PC-3 (cell line): Measurements from ENCODE around the gene MRPL9.
"Not testable (repeated sequence)": the region's sequence is repeated elsewhere in the genome, so short reads cannot be mapped to it uniquely, and the experiment has no call there.

Experiments
- EZH2phosphoT487 ChIP-seq: fragments of 300-600 bp; sonication (generic); IDR thresholded peaks from 2 replicates; pipeline ENCODE4 v1.6.1; 2018; ENCODE audit warnings: mild to moderate bottlenecking, antibody characterized with exemption, low read length, borderline replicate concordance
- TF ChIP-seq, protein P1 (sequence below): fragments of 300-600 bp; sonication (generic); conservative IDR thresholded peaks from 2 replicates; pipeline ENCODE4 v1.5.1; 2017; ENCODE audit warnings: antibody characterized with exemption, low read depth, mild to moderate bottlenecking, low read length

DNA sequence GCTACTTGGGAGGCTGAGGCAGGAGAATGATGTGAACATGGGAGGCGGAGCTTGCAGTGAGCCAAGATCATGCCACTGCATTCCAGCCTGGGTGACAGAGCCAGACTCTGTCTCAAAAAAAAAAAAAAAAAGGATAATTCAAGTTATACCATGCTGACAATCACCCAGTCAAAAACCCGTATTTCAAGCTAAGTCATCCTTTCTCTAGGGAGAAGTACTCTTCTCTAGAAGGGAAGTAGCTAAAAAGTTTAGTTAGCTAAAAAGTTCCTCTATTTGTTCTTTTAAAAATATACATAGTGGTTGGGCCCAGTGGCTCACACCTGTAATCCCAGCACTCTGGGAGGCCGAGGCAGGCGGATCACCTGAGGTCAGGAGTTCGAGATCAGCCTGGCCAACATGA lies 17.4 kb upstream of the MRPL9 start:
- TF ChIP-seq, protein P1, sequence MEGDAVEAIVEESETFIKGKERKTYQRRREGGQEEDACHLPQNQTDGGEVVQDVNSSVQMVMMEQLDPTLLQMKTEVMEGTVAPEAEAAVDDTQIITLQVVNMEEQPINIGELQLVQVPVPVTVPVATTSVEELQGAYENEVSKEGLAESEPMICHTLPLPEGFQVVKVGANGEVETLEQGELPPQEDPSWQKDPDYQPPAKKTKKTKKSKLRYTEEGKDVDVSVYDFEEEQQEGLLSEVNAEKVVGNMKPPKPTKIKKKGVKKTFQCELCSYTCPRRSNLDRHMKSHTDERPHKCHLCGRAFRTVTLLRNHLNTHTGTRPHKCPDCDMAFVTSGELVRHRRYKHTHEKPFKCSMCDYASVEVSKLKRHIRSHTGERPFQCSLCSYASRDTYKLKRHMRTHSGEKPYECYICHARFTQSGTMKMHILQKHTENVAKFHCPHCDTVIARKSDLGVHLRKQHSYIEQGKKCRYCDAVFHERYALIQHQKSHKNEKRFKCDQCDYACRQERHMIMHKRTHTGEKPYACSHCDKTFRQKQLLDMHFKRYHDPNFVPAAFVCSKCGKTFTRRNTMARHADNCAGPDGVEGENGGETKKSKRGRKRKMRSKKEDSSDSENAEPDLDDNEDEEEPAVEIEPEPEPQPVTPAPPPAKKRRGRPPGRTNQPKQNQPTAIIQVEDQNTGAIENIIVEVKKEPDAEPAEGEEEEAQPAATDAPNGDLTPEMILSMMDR: not testable (repeated sequence)
- TF ChIP-seq EZH2phosphoT487: not testable (repeated sequence)
